Measurements from ENCODE around the gene HLA-DQB1.

The HLA-DQB1 gene

DNA sequence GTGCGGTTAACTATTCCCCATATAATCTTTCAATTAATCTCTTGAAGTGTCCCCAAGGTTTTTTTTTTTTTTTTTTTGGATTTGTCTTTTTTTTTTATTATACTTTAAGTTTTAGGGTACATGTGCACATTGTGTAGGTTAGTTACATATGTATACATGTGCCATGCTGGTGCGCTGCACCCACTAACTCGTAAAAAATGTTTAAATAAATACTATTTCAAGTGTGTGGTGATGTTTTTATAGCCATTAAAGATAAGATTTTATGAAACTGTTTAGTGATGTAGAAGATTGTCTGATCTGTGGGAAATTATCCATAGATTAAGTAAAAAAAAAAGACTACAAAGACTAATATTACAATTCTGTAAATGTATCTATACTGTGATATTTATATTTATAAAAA is 41.9 kb downstream of the HLA-DQB1 start:
- no peak for FAIRE-seq

DNA sequence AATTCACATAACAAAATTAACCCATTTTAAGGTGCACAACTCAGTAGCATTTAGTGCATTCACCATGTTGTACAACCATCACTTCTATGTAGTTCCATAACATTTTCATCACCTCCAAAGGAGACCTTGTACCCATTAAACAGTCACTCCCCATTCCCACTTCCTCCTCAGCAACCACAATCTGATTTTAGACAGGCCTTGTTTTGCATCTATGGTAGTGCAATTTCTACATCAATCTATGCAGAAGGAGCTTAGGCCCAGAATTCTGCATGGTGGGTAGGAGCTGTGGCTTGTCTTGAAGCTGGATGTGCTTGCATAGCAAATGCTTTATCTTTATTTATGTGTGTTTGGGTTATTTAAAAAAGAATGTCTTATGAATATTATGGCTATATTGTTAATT is 42.8 kb downstream of the HLA-DQB1 start:
- FAIRE-seq: no peak

DNA sequence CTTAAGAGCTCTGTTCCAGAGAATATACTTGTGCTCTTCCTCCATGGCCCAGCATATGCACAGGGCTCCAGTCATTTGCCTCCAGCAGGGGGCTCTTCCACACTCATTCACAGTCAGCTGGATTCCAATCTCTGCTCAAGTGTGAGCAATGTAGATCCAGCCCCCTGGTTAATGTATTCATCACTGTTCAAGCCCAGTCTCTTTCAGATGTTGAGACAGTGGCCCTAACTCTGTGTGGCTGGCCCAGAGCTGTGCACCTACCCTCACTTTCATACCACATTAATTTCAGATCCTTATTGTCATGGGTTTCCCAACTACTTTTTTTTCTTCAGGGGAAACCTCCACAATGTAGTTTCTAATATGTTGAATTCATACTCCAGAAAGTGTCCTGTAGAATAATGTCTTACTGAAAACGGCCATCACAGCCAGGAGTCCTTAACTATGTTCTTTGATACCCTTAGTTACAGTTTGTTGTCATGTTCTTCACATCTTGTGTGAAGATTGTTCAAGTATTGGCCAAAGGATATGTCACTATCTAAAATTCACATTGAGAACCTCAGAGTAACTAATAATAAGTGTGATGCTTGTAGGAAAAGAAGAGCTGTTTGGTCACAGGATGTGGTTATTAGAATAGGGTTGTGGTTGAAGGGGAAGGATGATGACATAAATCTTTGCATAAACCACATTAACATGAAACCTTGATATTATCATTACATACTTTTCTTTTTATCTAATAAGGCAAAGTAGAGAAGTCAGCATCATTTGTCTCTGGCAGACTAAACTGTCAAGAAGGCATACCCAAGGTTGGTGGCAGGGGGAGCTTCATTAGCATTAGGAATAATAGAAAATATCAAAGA is 43.7 kb downstream of the HLA-DQB1 start:
- FAIRE-seq: no peak

DNA sequence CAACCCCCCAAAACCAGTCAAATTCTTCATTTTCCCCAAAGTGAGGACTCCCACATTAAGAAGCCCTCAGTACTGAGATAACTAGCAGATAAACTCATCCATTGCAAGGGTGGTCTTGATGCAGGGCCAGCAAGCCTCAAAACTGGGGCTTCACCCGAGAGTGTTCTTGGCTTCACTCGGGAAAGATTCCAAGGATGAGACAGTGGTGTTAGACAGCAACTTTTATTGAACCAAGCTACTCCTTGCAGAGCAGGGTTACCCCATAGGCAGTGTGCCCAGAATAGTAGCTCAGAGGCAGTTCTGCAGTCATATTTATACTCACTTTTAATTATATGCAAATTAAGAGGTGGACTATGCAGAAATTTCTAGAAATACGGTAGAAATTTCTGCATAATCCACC is 45.1 kb downstream of the HLA-DQB1 start:
- FAIRE-seq: no peak

DNA sequence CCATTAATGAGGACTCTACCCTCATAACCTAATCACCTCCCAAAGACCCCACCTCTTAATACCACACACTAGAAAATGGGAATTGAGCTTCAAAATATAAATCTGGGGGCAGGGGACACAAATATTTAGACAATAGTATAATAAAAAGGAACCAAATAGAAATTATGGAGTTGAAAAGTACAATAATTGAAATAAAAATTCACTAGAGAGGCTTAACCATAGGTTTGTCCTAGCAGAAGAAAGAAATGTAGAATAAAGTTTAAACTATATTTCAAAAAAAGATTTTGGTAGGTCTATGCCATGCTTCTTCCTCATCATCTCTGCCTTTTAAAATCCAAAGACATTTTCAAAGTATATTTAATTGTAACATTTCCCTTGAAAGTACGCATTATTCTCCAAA is 48.7 kb downstream of the HLA-DQB1 start:
- FAIRE-seq: no peak

DNA sequence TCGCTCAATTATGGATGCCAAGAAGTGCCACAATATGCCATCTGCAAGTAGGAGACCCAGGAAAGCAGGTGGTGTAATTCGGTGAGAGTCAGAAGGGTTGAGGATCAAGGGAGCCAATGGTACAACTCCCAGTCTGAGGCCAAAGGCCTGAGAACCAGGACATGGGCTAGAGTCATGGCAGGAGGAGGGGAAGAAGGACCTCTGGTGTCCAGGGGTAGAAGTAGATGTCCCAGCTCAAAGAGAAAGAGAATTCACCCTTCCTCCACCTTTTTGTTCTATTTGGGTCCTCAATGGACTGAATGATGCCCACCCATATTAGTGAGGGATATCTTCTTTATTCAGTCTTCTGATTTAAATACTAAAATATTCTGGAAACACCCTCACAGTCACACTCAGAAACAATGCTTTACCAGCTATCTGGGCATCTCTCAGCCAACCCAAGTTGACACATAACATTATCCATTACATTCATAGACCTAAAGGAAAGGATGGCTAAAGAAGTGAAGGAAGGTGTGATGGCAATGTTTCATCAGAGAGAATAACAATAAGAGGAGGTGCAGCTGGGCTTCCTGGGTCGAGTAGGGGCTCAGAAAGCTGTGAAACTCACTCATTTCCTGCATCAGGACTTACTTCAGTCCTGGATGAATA is 50.4 kb downstream of the HLA-DQB1 start:
- FAIRE-seq: no peak

DNA sequence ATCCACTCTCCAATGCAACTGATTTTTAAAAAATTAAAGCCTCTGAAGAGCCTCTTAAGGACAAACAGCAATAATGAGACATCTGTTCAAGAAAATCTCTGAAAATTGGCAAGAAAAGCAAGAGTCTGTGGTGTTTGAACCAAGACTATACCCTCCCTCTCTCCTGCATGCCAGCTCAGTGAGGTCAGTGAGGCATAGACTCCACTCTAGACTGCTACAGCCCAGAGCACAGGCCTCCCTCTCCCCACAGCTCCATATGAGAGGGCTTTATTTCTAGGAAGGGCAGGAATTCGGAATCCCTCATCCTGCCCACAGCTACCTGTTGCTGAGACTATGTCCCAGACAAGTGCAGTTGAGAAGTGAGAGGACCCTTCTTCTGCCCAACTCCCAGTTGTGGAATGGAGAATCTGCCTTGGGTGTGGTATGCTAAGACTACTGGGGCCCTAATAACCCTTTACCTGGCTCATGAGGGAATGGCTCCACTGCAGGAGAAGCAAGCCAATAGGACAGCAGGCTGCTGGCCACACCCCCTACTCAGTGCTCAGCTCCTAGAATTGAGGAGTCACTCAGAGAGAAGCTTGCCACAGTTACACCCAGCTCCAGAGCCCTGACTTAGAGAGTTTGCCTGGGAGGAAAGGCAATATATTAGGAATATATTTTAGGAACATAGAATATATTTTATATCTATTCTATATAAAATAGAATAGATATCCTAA is 51.9 kb downstream of the HLA-DQB1 start:
- FAIRE-seq: no peak

DNA sequence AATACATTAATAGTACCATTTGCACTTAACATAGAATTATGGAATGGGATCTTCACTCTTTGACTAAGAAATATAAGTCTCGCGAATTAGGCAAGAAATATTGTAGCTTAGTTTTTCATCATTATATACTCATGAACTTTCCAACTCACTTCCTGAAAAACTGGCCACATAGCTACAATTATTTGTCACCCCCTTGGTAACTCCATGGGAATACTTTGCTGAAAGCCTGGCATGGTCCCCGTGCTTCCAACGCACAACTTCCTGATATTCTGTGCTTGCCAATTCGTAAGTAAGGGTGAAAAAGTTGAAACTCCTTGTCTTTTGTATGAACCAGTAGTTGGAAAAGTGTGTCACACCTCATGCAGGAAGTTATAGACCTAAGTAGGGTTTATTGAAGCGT is 53.0 kb downstream of the HLA-DQB1 start:
- FAIRE-seq: no peak

DNA sequence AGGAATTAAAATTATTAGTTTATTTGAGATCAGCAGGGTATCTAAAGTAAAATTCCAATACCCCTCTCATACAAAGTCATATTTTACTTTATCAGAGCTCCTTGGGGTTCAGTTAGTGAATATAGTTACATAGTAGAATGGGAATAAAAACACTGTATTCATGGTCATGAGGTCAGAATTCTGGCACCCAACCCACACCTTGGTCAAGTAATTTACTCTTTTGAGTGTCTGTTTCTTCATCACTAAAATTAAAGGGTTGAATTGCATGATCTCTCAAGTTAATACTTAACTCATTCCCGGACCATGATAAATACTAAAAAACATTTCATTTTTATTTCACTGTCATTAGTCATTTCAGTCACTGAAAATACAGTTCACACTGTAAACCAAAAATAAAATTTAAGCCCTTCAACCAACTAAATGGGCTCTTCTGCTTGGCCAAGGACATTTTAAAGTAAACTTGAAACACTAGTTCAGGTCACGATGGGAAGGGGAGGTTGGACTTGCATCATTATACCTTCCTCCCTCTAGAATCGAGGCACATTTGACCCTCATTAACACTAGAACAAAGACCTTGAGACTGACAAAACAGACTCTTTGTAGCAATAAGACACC is 55.7 kb downstream of the HLA-DQB1 start:
- FAIRE-seq: no peak

DNA sequence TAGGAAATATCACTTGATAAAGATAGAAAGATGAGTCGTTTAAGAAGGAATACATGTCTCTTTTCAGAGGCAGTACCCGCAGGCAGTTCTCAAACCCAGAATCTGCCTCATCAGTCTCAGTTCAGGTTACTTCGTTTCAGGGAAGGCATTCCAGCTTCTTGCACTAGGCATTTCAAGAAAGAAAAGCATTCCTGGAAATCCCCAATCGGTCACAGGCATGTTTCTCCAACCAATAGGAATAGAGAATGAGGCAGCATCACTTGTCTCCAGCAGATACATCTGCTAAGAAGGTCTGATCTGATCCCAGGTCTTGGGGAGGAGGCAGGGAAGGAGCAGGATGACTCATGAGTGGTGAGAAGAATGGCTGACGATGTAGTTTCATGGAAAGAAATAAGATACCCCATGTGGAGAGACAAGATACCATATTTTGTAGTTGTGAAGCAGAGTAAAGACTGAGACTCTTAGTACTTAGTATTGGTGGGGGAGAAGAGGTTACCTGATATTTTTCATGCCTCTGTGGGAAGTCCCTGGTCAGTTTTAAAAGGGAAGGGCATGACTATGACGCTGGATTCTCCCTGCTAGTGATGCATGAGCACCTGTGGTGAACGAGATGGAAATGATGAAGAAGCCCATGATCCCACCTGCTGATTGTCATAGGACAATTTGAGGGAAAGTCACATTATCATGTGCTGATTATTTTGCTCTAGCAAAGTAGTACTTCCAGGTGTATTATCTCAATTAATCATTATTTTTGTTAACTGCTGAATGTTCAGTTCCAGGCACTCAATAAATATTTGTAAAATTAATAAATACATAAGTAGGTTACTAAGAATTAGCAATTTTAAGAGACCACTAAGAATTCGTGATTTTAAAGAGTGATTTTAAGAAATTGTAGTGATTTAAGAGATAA is 56.5 kb downstream of the HLA-DQB1 start:
- peak; percentile 27 for FAIRE-seq
